Activated T-cell treated with anti-CD3 and anti-CD28 coated beads, Interleukin-2, amount 50 U/mL, for 48 hours (primary cell): ENCODE results near the gene COQ10B.
A peak's percentile ranks its signal among the peaks of the same experiment; 100 is the strongest.
"Not testable (repeated sequence)": the region's sequence is repeated elsewhere in the genome, so short reads cannot be mapped to it uniquely, and the experiment has no call there.

Source experiments
- DNase-seq, 2 experiments: peaks; one replicate each; pipeline ENCODE4 v3.0.0-alpha.2; 2020

The COQ10B gene

GRCh38 chr2:197452754-197453122 is 614 bp upstream of the COQ10B start:
- DNase-seq, result no peak

DNA sequence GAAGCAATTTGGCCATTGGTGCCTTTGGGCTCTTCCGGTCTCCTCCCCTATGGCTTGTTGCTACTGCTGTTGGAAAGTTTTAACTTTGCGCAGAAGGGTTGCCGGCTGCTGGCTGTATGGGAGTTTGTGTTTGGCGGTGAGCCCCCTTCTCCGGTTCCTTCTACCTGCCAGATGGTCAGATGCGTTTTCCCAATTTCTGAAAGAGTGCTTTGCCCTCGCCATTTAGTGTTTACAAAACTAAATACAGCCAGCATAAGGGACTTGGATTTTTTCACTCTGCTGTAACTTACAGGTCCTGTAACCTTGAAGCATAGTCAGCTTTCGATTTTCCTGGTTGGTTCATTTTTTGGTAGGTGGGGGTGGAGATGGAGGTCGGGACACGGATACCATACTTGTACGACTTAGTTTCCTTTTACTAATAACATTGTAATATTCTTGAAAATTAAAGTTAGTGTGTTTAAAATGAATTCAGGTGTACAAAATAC is 604 bp downstream of the COQ10B start:
- DNase-seq, result no peak

GRCh38 chr2:197454923-197455322 is 1.6 kb downstream of the COQ10B start:
- DNase-seq, result no peak

- DNase-seq, result peak in 1 of 2 experiments; percentile 12
Measured at GRCh38 chr2:197455428-197455827, 2.1 kb downstream of the COQ10B start.

- no peak for DNase-seq
Measured at GRCh38 chr2:197460649-197461048, 7.3 kb downstream of the COQ10B start.

GRCh38 chr2:197461057-197461456 is 7.7 kb downstream of the COQ10B start:
- no peak for DNase-seq

GRCh38 chr2:197464175-197464574 is 10.8 kb downstream of the COQ10B start:
- no peak for DNase-seq

DNA sequence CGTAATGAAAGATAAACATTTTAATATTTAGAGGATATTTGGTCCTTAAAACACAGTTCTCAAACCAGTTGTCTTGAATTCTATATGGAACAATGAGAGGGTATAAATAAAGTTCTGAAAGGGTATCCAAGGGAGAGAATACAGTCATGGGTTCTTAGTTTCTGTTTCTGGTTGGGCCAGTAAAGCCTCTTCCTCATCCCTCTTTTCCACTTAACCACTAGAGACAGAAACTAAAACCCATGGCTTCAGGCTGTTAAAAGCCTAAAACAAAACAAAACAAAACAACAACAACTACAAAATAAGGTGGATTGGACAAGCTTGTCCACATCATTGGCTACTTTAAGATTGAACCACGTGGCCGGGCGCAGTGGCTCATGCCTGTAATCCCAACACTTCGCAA is 18.8 kb downstream of the COQ10B start:
- DNase-seq, result no peak

GRCh38 chr2:197477797-197478196 is 24.4 kb downstream of the COQ10B start:
- no peak for DNase-seq

DNA sequence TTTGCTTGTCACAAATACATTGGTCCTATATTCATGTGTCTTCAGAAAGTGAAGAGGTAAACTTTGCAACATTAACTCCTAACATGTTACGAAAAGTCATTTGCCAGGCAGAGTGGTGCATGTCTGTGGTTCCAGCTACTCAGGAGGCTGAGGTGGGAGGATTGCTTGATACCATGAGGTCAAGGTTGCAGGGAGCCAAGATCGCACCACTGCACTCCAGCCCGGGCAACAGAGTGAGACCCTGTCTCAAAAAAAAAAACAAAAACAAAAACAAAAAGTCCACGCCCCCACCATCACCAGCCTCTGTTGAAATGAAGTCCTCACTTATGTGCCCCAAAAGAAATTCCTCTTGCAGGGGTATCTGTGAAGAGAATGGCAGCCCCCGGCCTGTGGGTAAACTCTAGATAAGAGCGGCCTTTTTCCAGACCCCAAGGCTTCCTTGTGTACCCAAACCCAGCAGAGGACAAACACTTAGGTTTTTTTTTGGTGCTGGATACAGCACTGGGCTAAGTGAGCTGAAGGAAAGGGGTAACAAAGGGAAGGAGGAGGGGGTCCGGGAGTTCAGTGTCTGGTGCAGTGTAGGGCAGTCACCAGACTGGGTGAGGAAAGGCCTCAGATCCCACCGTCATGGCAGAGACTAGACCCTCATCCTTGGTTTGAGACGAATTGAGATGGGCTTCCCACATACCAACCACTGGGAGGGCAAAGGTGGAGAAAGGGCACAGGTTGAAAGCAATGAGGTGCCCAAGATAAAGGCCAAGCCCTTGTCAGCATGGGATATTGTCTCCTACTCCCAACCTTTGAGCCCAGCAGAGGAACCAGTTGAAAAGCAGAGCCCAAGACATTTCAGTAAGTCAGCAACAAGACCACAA is 27.0 kb downstream of the COQ10B start:
- no peak for DNase-seq

DNA sequence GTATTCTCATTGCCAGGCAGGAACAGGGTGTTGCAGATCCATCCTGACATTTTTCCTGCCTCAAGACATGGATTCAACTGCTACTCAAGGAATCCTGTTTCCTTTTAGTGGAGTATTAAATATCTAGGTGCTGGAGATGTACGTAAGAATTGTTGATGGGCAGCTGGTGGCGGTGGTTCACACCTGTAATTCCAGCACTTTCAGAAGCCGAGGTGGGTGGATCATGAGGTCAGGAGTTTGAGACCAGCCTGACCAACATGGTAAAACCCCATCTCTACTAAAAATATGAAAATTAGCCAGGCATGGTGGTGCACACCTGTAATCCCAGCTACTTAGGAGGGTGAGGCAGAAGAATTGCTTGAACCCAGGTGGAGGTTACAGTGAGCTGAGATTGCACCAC is 30.9 kb downstream of the COQ10B start:
- DNase-seq, result not testable (repeated sequence)

DNA sequence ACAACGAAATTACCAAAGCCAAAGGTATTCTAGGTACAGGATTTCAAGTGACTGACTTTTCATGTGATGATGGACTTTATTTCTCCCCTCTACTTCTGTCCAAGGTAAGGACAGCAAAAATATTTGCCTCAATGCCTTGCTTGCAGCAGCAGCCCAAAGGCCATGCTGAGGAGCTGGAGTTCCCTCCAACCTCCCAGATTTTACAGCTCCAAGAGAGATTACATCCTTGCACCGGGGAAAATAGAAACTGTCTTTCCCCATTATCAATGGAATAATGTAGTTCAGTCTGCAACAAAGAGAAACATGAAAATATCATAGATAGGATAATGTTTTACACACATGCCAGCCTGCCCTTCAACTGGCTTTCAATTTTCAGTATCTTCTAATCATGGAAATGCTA is 32.8 kb downstream of the COQ10B start:
- no peak for DNase-seq

DNA sequence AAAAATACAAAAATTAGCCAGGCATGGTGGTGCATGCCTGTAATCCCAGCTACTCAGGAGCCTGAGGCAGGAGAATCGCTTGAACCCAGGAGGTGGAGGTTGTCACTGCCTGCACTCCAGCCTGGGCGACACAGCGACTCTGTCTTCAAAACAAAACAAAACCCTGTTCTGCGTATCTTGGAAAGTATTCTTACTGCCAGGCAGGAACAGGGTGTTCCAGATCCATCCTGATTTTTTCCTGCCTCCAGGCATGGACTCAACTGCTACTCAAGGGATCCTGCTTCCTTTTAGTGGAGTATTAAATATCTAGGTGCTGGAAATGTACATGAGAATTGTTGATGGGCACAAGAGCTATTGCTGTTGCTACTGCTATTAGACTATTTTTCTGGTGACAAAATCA is 34.0 kb downstream of the COQ10B start:
- no peak for DNase-seq

- no peak for DNase-seq
Measured at GRCh38 chr2:197495433-197496134, 42.2 kb downstream of the COQ10B start.

DNA sequence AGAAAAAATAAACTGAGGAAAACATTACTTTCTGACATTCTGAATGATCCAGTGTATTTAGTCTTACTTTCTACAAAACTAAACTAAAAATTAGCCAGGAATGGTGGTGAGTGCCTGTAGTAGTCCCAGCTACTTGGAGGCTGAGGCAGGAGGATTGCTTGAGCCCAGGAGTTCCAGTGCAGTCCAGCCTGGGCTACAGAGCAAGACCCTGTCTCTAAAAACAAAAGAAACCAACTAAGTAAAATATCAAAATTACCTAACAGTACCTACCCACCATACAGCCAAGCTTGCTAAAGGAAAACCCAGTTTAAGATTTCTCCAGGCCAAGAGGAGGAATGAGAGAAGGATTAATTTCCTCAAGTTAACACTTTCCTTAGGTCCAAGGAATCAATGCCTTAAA is 43.3 kb downstream of the COQ10B start:
- no peak for DNase-seq

GRCh38 chr2:197497326-197497725 is 44.0 kb downstream of the COQ10B start:
- DNase-seq, result no peak

DNA sequence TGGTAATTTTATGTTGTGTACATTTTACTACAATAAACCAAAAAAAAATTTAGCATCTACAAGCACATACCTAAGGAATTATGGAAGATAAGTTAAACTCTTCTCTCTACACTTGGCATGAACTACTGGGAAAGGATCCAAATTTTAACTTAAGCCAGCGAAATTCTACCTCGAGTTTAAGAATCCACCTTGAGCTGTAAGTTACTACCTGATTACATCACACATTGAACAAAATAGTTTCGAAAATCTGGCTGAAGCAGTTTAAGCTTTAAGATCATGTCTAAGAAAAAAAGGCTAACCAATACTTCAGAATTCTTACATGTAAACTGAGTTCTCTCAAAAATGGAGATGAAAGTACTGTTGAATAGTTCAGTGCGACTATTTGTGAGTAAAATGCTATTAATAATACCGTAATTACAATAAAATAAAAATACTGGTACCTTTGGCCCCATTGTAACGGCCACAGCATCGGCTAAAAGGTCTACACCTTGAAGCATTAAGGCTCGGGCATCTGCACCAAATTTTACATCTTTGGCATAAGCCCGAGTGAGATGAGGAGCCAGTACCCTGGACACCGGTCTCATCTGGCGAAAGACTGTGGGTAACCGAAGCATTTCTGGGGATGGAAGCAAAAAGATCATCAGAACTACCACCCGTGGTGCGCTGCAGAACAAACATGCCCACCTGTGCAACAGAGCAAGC is 45.0 kb downstream of the COQ10B start:
- DNase-seq, result no peak

DNA sequence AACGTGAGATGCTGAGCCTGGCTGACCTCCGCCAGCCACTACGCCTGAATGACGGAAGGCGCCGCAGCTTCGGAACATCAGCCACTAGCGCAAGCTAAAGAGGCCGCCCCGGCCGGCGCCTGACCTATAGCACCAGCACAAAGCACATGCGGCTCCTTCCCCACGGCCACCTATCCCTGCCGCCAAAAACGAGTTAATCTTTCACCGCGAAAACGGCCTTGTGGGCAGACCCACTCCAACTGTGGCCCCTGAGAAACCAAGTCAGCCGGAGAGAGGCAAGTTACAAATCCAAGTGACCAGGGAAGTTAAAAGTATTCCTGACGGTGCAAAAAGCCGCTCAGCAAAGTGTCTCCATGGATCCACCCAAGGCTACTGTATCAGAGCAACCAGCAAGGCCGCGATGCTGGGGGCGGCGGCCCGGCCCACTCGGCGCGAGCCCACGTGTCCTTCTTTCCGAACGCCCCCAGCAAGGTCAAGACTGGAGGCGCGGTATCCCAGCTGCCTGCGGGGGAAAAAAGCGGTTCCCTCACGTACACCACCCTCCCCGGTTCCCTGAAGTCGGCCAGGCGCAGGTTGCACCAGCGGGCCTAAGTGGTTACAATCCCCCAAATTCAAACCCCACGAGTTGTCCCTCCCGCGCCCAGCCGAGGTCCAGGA is 45.7 kb downstream of the COQ10B start:
- peak; percentile 66 to 70 for DNase-seq

- DNase-seq, result peak; percentile 97 to 98
Measured at GRCh38 chr2:197499594-197500502, 46.5 kb downstream of the COQ10B start, which contains the start of the genes HSPD1 and HSPE1. HSPD1 (minus strand) TSS chr2:197499840; CDS start chr2:197498848, 992 bp downstream. HSPE1 (plus strand) TSS chr2:197500379; CDS start chr2:197500437, 58 bp downstream.

GRCh38 chr2:197500503-197501131 is 47.3 kb downstream of the COQ10B start:
- no peak for DNase-seq

DNA sequence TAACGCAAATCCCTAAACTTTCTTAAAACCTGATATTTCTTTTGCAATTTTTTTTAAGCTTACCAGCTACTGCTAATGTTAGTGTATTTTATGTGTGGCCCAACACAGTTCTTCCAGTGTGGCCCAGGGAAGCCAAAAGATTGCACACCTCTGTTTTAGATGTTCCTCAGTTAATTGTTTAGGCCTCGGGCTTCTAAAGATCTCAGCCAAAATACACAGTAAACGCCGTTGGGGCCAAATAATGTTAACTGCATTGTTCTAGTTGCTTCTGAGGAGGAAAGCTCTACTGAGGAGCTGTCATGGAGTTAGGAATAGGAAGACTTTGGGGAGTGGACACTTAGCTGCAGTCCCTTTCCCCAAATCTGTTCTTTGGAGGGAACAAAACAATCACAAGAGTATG is 48.8 kb downstream of the COQ10B start:
- no peak for DNase-seq
